MM.1S (cell line): ENCODE results near the gene THOP1.

ENCODE experiments used
- DNase-seq: peaks from one replicate; pipeline ENCODE4 v3.0.0-alpha.2; 2015
- H2AFZ ChIP-seq: fragments of 300-600 bp; sonication (generic); 2 replicates; pipeline ENCODE4 v1.6.0; 2016; ENCODE audit warnings: antibody characterized with exemption, low read length
- H3F3A ChIP-seq: fragments of 300-600 bp; sonication (generic); 2 replicates; pipeline ENCODE4 v1.6.1; 2016; ENCODE audit warnings: mild to moderate bottlenecking, antibody characterized with exemption, low read length, moderate library complexity, mixed read lengths; ENCODE audit not compliant: insufficient read depth
- H3K27ac ChIP-seq: fragments of 300-600 bp; sonication (generic); 2 replicates; pipeline ENCODE4 v1.5.1; 2016; ENCODE audit warnings: mild to moderate bottlenecking, low read length
- H3K27me3 ChIP-seq: fragments of 300-600 bp; sonication (generic); replicated peaks from 2 replicates; pipeline ENCODE4 v1.6.0; 2016; ENCODE audit warnings: low read length; ENCODE audit not compliant: insufficient read depth
- H3K36me3 ChIP-seq: fragments of 300-600 bp; sonication (generic); replicated peaks from 2 replicates; pipeline ENCODE4 v1.6.1; 2016; ENCODE audit warnings: mild to moderate bottlenecking, low read length, mixed read lengths; ENCODE audit not compliant: insufficient read depth
- H3K4me1 ChIP-seq: fragments of 300-600 bp; sonication (generic); 2 replicates; pipeline ENCODE4 v1.6.1; 2016; ENCODE audit warnings: low read length, mixed read lengths
- H3K4me2 ChIP-seq: fragments of 300-600 bp; sonication (generic); 2 replicates; pipeline ENCODE4 v1.6.0; 2016; ENCODE audit warnings: low read depth, low read length
- H3K4me3 ChIP-seq: fragments of 300-600 bp; sonication (generic); 2 replicates; pipeline ENCODE4 v1.5.1; 2016; ENCODE audit warnings: low read length, mixed read lengths
- H3K79me2 ChIP-seq: fragments of 300-600 bp; sonication (generic); 2 replicates; pipeline ENCODE4 v1.6.1; 2016; ENCODE audit warnings: mixed run types, low read length, mixed read lengths
- H3K9ac ChIP-seq: fragments of 300-600 bp; sonication (generic); 2 replicates; pipeline ENCODE4 v1.6.1; 2016; ENCODE audit warnings: low read length, mixed read lengths
- H3K9me2 ChIP-seq: fragments of 300-600 bp; sonication (generic); replicated peaks from 2 replicates; pipeline ENCODE4 v1.6.1; 2016; ENCODE audit warnings: mild to moderate bottlenecking, low read length, mixed read lengths; ENCODE audit not compliant: insufficient read depth
- H3K9me3 ChIP-seq: fragments of 300-600 bp; sonication (generic); replicated peaks from 2 replicates; pipeline ENCODE4 v1.6.1; 2016; ENCODE audit warnings: mild to moderate bottlenecking, low read length, mixed read lengths; ENCODE audit not compliant: insufficient read depth
- H4K20me1 ChIP-seq: fragments of 300-600 bp; sonication (generic); 2 replicates; pipeline ENCODE4 v1.6.1; 2016; ENCODE audit warnings: mild to moderate bottlenecking, low read length, moderate library complexity, mixed read lengths; ENCODE audit not compliant: insufficient read depth
- CTCF ChIP-seq: fragments of 300-600 bp; sonication (generic); IDR thresholded peaks from 2 replicates; pipeline ENCODE4 v1.5.1; 2016; ENCODE audit warnings: antibody characterized with exemption, low read length, mixed read lengths
- EZH2 ChIP-seq: fragments of 300-600 bp; sonication (generic); optimal IDR thresholded peaks from 2 replicates; pipeline ENCODE3; 2017; ENCODE audit warnings: low read depth, mild to moderate bottlenecking, antibody characterized with exemption, low read length, mixed read lengths
- EZH2phosphoT487 ChIP-seq: fragments of 300-600 bp; sonication (generic); IDR thresholded peaks from 2 replicates; pipeline ENCODE4 v1.6.1; 2018; ENCODE audit warnings: antibody characterized with exemption, low read length

Gene THOP1

GRCh38 chr19:2754659-2755447 is 30.4 kb upstream of the THOP1 start:
- H3K9me3 ChIP-seq, result no peaks in the 10 kb centered on the region
- no peaks in the 10 kb centered on the region for H3K36me3 ChIP-seq
- no peaks in the 10 kb centered on the region for H3K27me3 ChIP-seq
- H3F3A ChIP-seq, result no peaks in the 10 kb centered on the region
- H3K4me3 ChIP-seq, result no peak overlapping the region
- DNase-seq, result no peak
- H3K27ac ChIP-seq, result no peak overlapping the region
- H3K9ac ChIP-seq, result no peak overlapping the region
- no peaks in the 10 kb centered on the region for H4K20me1 ChIP-seq
- H2AFZ ChIP-seq, result no peak overlapping the region
- TF ChIP-seq EZH2 (no peak), CTCF (no peak), EZH2phosphoT487 (no peak)
- H3K9me2 ChIP-seq, result no peaks in the 10 kb centered on the region
- H3K4me1 ChIP-seq, result no peaks in the 10 kb centered on the region
- no peaks in the 10 kb centered on the region for H3K79me2 ChIP-seq
- H3K4me2 ChIP-seq, result no peak overlapping the region

- Histone ChIP-seq H3F3A (no peaks in the 10 kb centered on the region), H3K36me3 (no peaks in the 10 kb centered on the region), H3K9ac (no peak overlapping the region), H4K20me1 (no peaks in the 10 kb centered on the region), H3K4me1 (no peaks in the 10 kb centered on the region), H3K4me3 (no peak overlapping the region), H3K4me2 (no peak overlapping the region), H3K79me2 (no peaks in the 10 kb centered on the region), H3K9me3 (no peaks in the 10 kb centered on the region), H3K9me2 (no peaks in the 10 kb centered on the region), H3K27ac (no peak overlapping the region), H2AFZ (no peak overlapping the region), H3K27me3 (no peaks in the 10 kb centered on the region)
- TF ChIP-seq EZH2 (no peak), CTCF (no peak), EZH2phosphoT487 (no peak)
- no peak for DNase-seq
Observed at GRCh38 chr19:2755448-2755705, 29.9 kb upstream of the THOP1 start.

GRCh38 chr19:2755811-2756210 is 29.5 kb upstream of the THOP1 start:
- Histone ChIP-seq H3K9me2 (no peaks in the 10 kb centered on the region), H4K20me1 (no peaks in the 10 kb centered on the region), H3K27me3 (no peaks in the 10 kb centered on the region), H3K4me1 (no peaks in the 10 kb centered on the region), H3F3A (no peaks in the 10 kb centered on the region), H3K4me3 (no peak overlapping the region), H2AFZ (no peak overlapping the region), H3K36me3 (no peaks in the 10 kb centered on the region), H3K9me3 (no peaks in the 10 kb centered on the region), H3K27ac (no peak overlapping the region), H3K4me2 (no peak overlapping the region), H3K79me2 (no peaks in the 10 kb centered on the region), H3K9ac (no peak overlapping the region)
- no peak for DNase-seq
- TF ChIP-seq EZH2, result no peak
- no peak for TF ChIP-seq CTCF
- no peak for TF ChIP-seq EZH2phosphoT487
